Stomach (tissue), 9 donors: ENCODE measurements around the gene DOCK3. TPM values are rescaled to one million over a fixed set of nuclear protein-coding genes. Genes with fewer than 3 reads are reported as not detected.
A peak's percentile ranks its signal among the peaks of the same experiment; 100 is the strongest.

Experiments used
- DNase-seq, 2 donors: peaks; one replicate each; pipeline versions ENCODE4 v3.0.0 to v3.0.0-alpha.2; 2013 to 2019
- H3K27ac ChIP-seq, 5 donors: fragments of 200-600 bp in 4 of 5; sonication (generic) in 4 of 5; one replicate each; pipeline ENCODE4 v1.5.1; 2013 to 2019; ENCODE audit warnings: mild to moderate bottlenecking in 1 of 5, moderate library complexity in 1 of 5
- H3K27me3 ChIP-seq, 3 donors: fragments of 200-600 bp; sonication (generic); one replicate each; pipeline ENCODE4 v1.5.1; 2017 to 2019; ENCODE audit warnings: mixed run types in 1 of 3
- H3K36me3 ChIP-seq, 4 donors: fragments of 200-600 bp; sonication (generic); 1 replicate in 3 of 4; 2 replicates in 1 of 4; pipeline ENCODE4 v1.5.1; 2016 to 2019
- H3K4me1 ChIP-seq, 4 donors: fragments of 200-600 bp; sonication (generic); one replicate each; pipeline ENCODE4 v1.5.1; 2016 to 2019
- H3K4me3 ChIP-seq, 4 donors: fragments of 200-600 bp; sonication (generic) in 3 of 4; one replicate each; pipeline ENCODE4 v1.5.1; 2016 to 2019; ENCODE audit warnings: mild to moderate bottlenecking in 1 of 4
- H3K9me3 ChIP-seq, 4 donors: fragments of 200-600 bp; sonication (generic); one replicate each; pipeline ENCODE4 v1.5.1; 2016 to 2019
- CTCF ChIP-seq, 7 experiments: fragments of 450-650 bp in 4 of 7; fragments of 200-600 bp in 3 of 7; sonication (generic) in 3 of 7; IDR thresholded peaks; one replicate each; pipeline ENCODE4 v1.5.1; 2016 to 2019; ENCODE audit warnings: antibody characterized with exemption in 7 of 7, control low read depth in 2 of 7, mild to moderate bottlenecking in 1 of 7
- EP300 ChIP-seq: sonication (generic); formaldehyde crosslinking; IDR thresholded peaks from one replicate; pipeline ENCODE4 v1.6.1; 2017; ENCODE audit warnings: antibody characterized with exemption
- POLR2A ChIP-seq, 4 donors: fragments of 450-650 bp; IDR thresholded peaks; one replicate each; pipeline ENCODE4 v1.6.1; 2016; ENCODE audit warnings: antibody characterized with exemption in 4 of 4, control low read depth in 2 of 4, mild to moderate bottlenecking in 1 of 4, moderate library complexity in 1 of 4
- POLR2AphosphoS5 ChIP-seq, 3 donors: sonication (generic); formaldehyde crosslinking; IDR thresholded peaks; one replicate each; pipeline ENCODE4 v1.6.1; 2016; ENCODE audit warnings: antibody characterized with exemption in 3 of 3
- WGBS, 5 donors: extraction: QIAGEN DNeasy Blood & Tissue Kit in 3 of 5; methylation state at CpG; one replicate each; pipeline versions ENCODE4 v1.1.5 to v1.1.7; 2013 to 2018; 5-methylcytosine and 5-hydroxymethylcytosine counted together
- intact Hi-C: fragments of 100-400 bp; cut with DNase I; formaldehyde crosslinking; loops from one replicate; pipeline ENCODE4 v1.15.1; 2023; ENCODE audit warnings: low total_unique reads
- polyA plus RNA-seq, 3 donors: library from polyadenylated mRNA; stranded (reverse); fragments of 200-250 nt; gene quantifications; one replicate each; pipeline ENCODE4 v1.2.3, GENCODE V29; 2013
- total RNA-seq, 5 donors: library from RNA; depleted of rRNA; stranded (reverse); fragments of >200 nt; gene quantifications; one replicate each; pipeline versions ENCODE4 v1.1.0 to v1.2.3, GENCODE V29; 2014 to 2016
- donor health status: healthy with polysubstance abuse.
- donor health status: Bipolar disorder and iron deficiency.
- donor health status: healthy.

The DOCK3 gene
- total and polyA plus RNA-seq, 8 donors = 0.06 to 2.3 (median 1.0) TPM; not detected in 2

DNA sequence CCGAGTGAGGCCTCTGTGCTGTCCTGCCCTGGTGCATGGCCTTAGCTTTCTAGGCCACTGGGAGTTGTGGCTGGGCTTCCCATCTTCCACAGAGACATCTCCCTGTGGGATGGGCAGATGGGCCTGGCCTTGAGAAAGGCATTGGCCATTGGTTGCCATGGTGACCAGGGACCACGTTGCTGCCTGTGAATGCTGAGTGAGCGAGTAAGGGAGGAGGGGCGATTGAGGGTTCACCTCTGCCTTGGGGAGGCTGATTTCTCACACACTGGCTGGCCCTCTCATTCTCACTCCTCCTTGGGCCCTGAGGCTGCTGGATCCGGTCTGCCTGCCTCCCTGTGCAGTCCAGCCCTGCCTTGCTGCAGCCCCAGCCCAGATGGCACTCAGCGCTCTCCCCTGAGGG is 26.4 kb upstream of the DOCK3 start:
- peaks cover 0 to 15% (median 4%) of the 10 kb centered on the region in 4 donors for H3K4me1 ChIP-seq
- no peak overlapping the region for H3K4me3 ChIP-seq
- intact Hi-C loops = no loop called here
- peak in 1 of 2 donors; percentile 53 for DNase-seq
- no peaks in the 10 kb centered on the region for H3K9me3 ChIP-seq
- peak overlapping the region in 1 of 5 donors; percentile 11 for H3K27ac ChIP-seq
- peaks cover 10 to 66% (median 62%) of the 10 kb centered on the region in 4 donors for H3K36me3 ChIP-seq
- H3K27me3 ChIP-seq = no peaks in the 10 kb centered on the region
- 60 to 84% (median 69%) methylated on average over 4 to 6 of the region's 6 CpGs for WGBS, 5 donors
- TF ChIP-seq POLR2AphosphoS5 (IDR thresholded peaks at IDR 0.05) (no peak), EP300 (no peak), POLR2A (IDR thresholded peaks at IDR 0.05) (no peak), CTCF (IDR thresholded peaks at IDR 0.05) (no peak)

DNA sequence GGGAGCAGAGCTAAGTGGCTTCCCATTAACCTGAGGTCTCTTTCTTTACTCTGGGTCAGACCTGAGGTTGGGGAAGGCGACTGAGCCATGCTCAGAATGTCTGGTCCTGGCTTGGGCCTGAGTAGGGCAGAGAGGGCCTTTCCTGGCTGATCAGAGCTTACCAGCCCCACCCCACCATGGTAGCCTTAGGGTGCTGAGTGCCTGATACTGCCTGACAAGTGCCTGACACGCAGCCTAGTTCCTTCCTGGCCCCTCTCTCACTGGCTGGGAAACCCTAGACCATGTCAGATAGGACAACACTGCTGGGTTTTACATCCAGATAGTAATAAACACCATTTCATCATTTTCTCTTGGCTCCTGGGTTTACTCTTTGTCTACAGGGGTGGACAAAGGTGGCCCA is 25.8 kb upstream of the DOCK3 start:
- DNase-seq = no peak
- 88 to 100% (median 94%) methylated on average over 1 to 2 of the region's 2 CpGs for WGBS, 5 donors
- no peaks in the 10 kb centered on the region for H3K27me3 ChIP-seq
- H3K9me3 ChIP-seq = no peaks in the 10 kb centered on the region
- no peak overlapping the region for H3K4me3 ChIP-seq
- H3K27ac ChIP-seq = peak overlapping the region in 1 of 5 donors; percentile 11
- peaks cover 0 to 15% (median 4%) of the 10 kb centered on the region in 4 donors for H3K4me1 ChIP-seq
- H3K36me3 ChIP-seq = peaks cover 7 to 59% (median 56%) of the 10 kb centered on the region in 4 donors
- TF ChIP-seq POLR2AphosphoS5 (IDR thresholded peaks at IDR 0.05) (no peak), CTCF (IDR thresholded peaks at IDR 0.05) (no peak), POLR2A (IDR thresholded peaks at IDR 0.05) (no peak), EP300 (no peak)
- intact Hi-C loops = no loop called here

DNA sequence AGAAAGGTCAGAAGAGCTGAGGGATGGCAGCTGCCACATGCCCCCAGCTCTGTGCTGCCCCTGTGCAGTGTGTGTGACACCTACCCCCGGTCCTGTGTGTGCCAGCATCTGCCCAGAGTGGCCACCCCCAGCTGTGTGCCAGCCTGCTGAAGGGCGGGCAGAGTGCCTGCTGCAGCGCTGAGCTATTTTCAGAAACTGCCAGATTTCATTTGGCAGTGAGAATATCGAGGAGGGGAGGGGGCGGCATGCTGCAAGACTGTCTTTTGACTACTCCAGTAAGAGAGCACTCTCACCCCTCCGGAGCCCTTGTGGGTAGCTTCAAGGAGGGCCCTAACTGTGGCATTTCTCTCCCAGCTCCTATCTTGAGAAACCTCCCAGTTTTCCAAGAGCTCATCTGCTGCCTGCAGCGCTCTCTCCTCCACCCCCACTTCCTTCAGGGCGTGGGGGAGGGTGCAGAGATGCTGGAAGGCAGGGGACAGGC is 25.2 kb upstream of the DOCK3 start:
- no peaks in the 10 kb centered on the region for H3K9me3 ChIP-seq
- 71 to 86% (median 82%) methylated on average over 8 of the region's 8 CpGs for WGBS, 5 donors
- peaks cover 0 to 15% (median 4%) of the 10 kb centered on the region in 4 donors for H3K4me1 ChIP-seq
- peaks cover 4 to 54% (median 50%) of the 10 kb centered on the region in 4 donors for H3K36me3 ChIP-seq
- intact Hi-C loops = no loop called here
- no peaks in the 10 kb centered on the region for H3K27me3 ChIP-seq
- TF ChIP-seq POLR2AphosphoS5 (IDR thresholded peaks at IDR 0.05) (no peak), CTCF (IDR thresholded peaks at IDR 0.05) (no peak), POLR2A (IDR thresholded peaks at IDR 0.05) (no peak), EP300 (no peak)
- H3K4me3 ChIP-seq = no peak overlapping the region
- peak in 1 of 2 donors; percentile 34 for DNase-seq
- no peak overlapping the region for H3K27ac ChIP-seq

- peaks cover 0 to 15% (median 4%) of the 10 kb centered on the region in 4 donors for H3K4me1 ChIP-seq
- no peaks in the 10 kb centered on the region for H3K9me3 ChIP-seq
- 79 to 100% (median 91%) methylated on average over 1 of the region's 1 CpG for WGBS, 5 donors
- no peak overlapping the region for H3K4me3 ChIP-seq
- peaks cover 4 to 49% (median 45%) of the 10 kb centered on the region in 4 donors for H3K36me3 ChIP-seq
- TF ChIP-seq EP300 (no peak), POLR2AphosphoS5 (IDR thresholded peaks at IDR 0.05) (no peak), CTCF (IDR thresholded peaks at IDR 0.05) (no peak)
- intact Hi-C loops = no loop called here
- no peak overlapping the region for H3K27ac ChIP-seq
- no peaks in the 10 kb centered on the region for H3K27me3 ChIP-seq
- no peak for DNase-seq
These were observed 24.7 kb upstream of the DOCK3 start for GRCh38 chr3:50650018-50650417.
